DOHH2 (cell line): ENCODE measurements around the gene FUT3.
"Not testable (repeated sequence)": the region's sequence is repeated elsewhere in the genome, so short reads cannot be mapped to it uniquely, and the experiment has no call there.

ENCODE experiments used
- CTCF ChIP-seq: fragments of 200-600 bp; sonication (generic); IDR thresholded peaks from one replicate; pipeline ENCODE4 v1.5.1; 2014; ENCODE audit warnings: antibody characterized with exemption, mild to moderate bottlenecking, low read depth, low read length; ENCODE audit not compliant: poor library complexity, severe bottlenecking
- EZH2phosphoT487 ChIP-seq: fragments of 200-600 bp; sonication (generic); IDR thresholded peaks from 2 replicates; pipeline ENCODE4 v1.6.1; 2017; ENCODE audit warnings: borderline replicate concordance, mild to moderate bottlenecking, antibody characterized with exemption, low read length, moderate library complexity, mixed read lengths

- not testable (repeated sequence) for TF ChIP-seq CTCF, EZH2phosphoT487
Measured at GRCh38 chr19:5847846-5848245, 3.4 kb downstream of the FUT3 start.
